HG02938 (cell line): ENCODE data around the gene CCDC38.

ENCODE experiments used
- ATAC-seq: cut with Tn5 transposase; IDR thresholded peaks from one replicate; pipeline ENCODE4 v1.9.1; 2021; ENCODE audit warnings: mild to moderate bottlenecking, moderate library complexity; ENCODE audit not compliant: unreplicated experiment

The CCDC38 gene

DNA sequence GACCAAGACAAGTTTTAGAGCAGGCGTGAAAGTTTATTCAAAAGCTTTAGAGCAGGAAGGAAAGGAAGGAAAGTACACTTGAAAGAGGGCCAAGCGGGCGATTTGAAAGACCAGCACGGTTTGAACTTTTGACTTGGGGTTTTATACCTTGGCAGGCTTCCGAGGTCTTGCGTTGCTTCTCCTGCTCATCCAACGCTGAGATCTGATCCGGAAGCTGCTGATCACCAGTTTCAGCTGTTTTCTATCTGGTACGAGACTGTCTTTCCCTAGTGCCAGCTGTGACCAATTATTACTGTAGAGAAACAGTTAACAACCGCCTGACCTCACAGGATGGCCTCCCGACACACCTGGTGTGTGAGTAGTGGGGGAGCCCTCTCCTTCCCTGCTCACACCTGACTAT lies 104.3 kb downstream of the CCDC38 start:
- no peak for ATAC-seq

DNA sequence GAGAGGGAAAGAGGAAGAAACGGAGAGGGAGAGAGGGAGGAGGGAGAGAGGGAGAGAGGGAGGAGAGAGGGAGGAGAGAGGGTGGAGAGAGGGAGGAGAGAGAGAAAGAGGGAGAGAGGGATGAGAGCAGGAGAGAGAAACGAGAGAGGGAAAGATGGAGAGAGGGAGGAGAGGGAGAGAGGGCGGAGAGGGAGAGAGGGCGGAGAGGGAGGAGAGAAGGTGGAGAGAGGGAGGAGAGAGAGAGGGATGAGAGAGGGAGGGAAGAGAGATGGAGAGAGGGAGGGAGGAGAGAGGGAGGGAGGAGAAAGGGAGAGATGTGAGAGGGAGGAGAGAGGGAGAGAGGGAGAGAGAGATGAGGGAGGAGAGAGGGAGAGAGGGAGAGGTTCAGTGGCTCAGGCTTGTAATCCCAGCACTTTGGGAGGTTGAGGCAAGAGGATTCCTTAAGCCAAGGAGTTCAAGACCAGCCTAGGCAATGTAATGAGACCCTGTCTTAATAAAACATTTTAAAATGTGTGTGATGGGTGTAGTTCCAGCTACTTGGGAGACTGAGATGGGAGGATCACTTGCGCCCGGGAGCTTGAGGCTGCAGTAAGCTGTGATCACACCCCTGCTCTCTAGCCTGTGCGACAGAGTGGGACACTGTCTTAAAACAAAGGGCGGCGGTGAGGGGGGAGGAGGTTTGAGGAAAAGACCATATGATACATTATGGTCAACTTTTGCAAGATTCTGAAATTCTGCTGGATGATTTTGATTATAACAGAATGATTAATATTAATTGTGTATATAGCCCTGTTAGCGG lies 105.0 kb downstream of the CCDC38 start:
- ATAC-seq = no peak

DNA sequence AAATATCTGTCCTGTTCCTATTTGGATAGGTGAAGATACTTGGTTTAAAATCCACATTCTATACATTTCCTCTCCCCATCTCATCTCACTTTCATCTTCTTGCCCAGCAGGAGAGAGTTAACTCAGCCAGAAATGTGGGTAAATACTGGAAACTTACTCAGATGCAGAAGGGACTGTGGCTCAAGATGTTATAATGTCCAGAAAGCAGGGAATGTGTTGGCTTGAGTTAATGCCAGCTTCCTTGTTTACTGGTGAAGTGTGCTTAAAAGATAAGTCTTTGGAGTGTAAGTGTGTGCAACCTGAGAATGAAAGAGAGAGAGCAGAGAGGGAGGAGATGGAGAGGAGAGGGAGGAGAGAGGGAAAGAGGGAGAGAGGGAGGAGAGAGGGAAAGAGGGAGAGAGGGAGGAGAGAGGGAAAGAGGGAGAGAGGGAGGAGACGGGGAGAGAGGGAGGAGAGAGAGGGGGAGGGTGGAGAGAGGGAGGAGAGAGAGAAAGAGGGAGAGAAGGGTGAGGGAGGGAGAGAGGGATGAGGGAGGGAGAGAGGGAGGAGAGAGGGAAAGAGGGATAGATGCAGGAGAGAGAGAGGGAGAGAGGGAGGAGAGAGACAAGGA lies 105.7 kb downstream of the CCDC38 start:
- ATAC-seq = no peak

DNA sequence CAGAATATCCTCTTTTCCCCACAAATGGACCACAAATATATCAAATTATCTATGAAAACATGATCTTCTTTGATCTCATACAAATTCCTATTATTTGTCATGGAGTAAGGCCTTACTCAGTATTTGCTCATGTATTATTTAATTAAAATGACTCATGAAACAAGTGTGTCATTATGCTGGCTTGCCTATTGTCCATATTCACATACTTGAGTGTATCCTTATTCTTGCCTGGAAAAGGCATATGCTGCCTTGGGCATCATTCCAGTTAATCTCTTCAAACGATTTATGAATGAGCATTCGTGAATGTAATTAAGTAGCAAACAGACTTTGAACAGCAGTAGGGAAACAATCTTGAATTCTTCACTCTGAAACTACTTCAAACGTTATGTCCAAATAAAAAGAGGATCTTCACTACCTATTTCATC lies 106.2 kb downstream of the CCDC38 start:
- no peak for ATAC-seq

DNA sequence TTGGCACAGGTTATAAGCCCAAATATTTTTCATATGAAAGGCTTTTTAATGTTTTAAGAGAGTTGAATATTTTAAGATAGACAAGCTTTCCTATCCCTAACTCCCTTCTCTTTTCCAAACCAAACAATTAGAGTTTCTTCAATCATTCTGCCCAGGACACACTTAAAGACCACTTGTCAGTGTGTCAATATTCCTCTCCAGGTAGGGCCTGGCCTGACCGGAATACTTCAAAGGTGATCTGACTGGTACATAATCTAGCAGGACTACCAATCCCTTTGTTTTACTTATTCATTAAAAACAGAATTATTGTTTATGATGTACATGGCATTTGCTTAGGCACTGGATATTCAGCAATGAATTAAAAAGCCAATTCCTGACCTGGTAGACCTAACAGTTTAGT lies 107.8 kb downstream of the CCDC38 start:
- ATAC-seq = no peak

DNA sequence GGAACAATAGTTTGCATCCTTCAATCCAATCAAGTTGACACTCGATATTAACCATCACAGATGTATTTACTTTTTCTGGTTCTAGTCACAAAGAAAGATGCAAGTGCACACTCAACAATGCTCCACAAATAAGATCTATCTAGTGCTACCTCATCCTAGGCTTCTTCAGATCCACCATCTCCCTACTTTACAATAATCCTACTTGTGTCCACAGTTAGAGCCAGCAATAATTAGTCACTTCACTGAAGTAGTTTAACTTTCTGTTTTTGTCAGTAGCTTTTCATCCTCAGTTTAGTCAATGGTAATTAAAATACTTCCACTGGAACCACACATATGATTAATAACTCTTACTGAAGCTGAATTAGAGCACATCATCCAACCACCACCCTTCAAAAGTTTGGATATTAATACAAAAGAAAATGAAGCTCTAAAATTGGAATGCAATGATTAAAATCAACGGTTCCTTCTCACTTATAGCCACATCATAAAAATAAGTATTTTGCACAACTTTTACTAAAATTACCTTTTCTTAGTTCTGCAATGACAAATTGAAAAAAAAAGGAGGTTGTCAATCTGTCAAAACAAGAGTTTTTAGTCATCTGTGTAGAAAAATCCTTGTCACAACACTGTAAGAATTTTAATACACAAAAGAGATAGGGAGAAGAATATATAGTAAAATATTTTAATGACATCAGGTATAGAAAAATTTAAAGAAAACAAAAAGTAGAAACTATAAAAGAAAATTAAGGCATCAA lies 111.9 kb downstream of the CCDC38 start:
- ATAC-seq = no peak

DNA sequence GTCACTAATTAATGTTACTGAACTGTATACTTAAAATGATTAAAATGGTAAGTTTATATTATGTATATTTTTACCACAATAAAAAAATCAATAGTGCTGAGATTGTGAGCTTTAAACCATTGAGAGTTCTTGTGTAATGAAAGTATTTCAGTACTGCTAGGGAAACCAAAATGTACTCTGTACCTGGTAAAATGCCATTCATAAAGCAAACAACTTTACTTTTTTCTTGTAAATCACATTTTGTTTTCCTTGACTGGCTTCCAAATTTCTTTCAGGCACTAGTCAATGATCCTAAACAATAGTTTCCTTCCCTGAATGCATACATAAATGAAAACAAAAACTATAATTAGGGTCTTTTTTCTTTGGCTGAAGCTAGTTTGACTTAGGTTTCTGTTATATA lies 113.0 kb downstream of the CCDC38 start:
- ATAC-seq = no peak

DNA sequence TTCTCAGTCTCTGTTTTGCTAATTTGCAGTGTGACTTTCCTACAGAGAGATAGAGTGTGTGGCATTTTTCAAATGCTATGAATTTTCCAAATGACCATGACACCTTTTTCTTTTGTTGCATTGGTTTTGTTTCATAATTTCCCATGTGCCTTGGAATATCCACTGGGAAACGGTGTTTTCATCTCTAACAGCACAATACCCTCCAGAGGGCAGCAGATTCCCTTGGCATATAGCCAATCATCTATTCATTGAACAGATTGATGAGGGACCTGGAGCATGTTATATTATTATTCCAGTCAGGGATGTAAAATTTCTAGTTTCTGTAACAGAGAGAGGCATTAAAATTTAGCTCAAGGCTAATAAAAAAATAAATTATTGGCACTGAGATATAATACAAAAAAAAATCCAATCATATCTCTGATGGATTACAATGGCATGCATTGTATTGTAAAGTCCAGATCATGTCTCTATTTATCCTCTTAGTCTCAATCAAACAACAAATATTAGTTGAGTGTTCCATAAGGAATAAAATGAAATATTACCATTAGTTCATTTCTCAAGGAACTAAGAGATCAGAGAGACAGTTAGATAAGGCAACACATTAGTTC lies 122.2 kb downstream of the CCDC38 start:
- ATAC-seq = no peak
